ENCODE data around the gene PIGR.

- TF ChIP-seq CTCF (IDR thresholded peaks at IDR 0.05) (no peak), SMC3 (IDR thresholded peaks at IDR 0.05; ENCODE audit: low read depth, low read length) (no peak), MAX (IDR thresholded peaks at IDR 0.05; ENCODE audit: low read depth) (no peak), SIN3A (IDR thresholded peaks at IDR 0.05; ENCODE audit: borderline replicate concordance, low read depth, low read length) (no peak), JUND (IDR thresholded peaks at IDR 0.05) (no peak), EP300 (IDR thresholded peaks at IDR 0.05; ENCODE audit: borderline replicate concordance in 1 of 2, low read depth in 1 of 2, low read length in 1 of 2) (no peak), REST (IDR thresholded peaks at IDR 0.05; ENCODE audit: low read depth, low read length) (no peak), POLR2AphosphoS5 (IDR thresholded peaks at IDR 0.05; ENCODE audit: low read depth, low read length) (no peak), RAD21 (IDR thresholded peaks at IDR 0.05; ENCODE audit: low read length) (no peak), ZBTB33 (IDR thresholded peaks at IDR 0.05; ENCODE audit: borderline replicate concordance, low read depth) (no peak), USF2 (IDR thresholded peaks at IDR 0.05; ENCODE audit: borderline replicate concordance, low read depth, low read length) (no peak), TAF1 (IDR thresholded peaks at IDR 0.05; ENCODE audit: borderline replicate concordance, low read depth, low read length) (no peak)
Measured at GRCh38 chr1:206909883-206910318, 36.4 kb downstream of the PIGR start.

Data from SK-N-SH (cell line).